Measurements from ENCODE around the gene HDHD5. TPM values are rescaled to one million over a fixed set of nuclear protein-coding genes. Genes with fewer than 3 reads are reported as not detected.

The HDHD5 gene
- total RNA-seq, 1 donor from 2014 or later = 37.6 TPM

DNA sequence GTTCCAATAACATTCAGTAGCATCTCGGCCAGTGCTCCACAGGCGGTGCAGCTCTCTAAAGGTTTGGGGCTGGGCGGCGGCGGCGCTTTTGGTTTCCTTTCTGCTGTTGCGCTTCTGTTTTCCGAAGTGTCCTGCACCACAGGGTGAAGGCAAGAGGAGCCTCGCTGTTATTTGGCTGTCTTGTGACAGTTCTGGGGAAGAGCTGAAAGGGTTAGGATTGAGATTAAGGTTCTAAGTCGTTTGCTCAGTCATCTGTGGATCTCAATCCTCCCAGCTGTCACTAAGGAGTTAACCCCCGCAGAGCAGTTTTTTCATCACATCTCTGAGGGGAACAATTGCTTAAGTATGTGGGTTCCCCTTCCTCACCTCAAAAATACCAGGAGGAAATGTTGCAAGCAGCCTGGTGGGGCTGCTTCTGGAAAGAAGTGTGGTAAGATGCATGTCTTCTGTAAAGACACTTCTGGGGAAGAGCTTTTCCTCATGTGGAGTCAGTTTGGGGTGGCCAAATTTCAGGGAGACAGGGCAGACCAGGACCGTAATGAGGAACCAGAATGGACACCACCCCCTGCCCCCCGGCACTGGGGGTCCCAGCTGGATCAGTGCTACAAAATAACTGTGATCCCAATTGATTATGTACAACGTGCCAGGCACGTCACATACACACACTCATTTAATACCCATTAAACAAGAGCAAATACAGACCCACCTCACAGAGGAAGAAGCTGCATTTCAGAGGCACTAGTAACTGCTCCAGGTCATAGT lies 52.1 kb downstream of the HDHD5 start:
- intact Hi-C loops (cut with micrococcal nuclease) = loop anchor here (2.0 kb wide), 1 partner anchor 20 kb away; no protein-coding TSS in a partner anchor

DNA sequence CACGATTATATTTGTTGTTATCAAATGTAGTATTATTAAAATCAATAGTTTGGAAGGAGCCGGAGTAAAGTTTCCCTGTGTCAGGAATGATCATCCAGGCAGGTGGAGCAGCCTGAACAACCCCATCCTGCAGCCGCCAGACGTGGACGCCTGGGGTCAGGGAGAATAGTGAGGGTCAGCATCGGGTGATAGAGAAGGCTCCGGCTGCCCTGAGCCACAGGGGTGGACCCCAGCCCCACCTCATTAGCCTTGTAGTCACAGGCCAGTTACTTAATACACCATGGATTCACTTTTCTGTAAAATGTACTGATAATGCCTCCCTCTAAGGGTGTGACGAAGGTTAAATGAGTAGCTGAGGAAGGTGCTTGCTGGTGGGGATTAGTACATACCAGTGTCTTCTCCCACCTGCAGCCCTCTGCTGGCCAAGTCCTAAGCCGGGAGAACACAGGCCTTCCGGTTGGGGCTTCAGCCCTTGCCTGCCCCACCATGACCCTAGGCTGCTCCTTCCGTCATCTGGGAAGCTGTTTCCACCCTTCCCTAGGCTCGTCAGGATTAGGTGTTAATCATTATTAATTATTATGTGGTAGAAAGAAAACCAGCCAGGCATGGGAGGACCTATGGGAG lies 52.8 kb downstream of the HDHD5 start:
- intact Hi-C loops (cut with micrococcal nuclease) = loop anchor here (2.0 kb wide), 1 partner anchor 19 kb away; no protein-coding TSS in a partner anchor

DNA sequence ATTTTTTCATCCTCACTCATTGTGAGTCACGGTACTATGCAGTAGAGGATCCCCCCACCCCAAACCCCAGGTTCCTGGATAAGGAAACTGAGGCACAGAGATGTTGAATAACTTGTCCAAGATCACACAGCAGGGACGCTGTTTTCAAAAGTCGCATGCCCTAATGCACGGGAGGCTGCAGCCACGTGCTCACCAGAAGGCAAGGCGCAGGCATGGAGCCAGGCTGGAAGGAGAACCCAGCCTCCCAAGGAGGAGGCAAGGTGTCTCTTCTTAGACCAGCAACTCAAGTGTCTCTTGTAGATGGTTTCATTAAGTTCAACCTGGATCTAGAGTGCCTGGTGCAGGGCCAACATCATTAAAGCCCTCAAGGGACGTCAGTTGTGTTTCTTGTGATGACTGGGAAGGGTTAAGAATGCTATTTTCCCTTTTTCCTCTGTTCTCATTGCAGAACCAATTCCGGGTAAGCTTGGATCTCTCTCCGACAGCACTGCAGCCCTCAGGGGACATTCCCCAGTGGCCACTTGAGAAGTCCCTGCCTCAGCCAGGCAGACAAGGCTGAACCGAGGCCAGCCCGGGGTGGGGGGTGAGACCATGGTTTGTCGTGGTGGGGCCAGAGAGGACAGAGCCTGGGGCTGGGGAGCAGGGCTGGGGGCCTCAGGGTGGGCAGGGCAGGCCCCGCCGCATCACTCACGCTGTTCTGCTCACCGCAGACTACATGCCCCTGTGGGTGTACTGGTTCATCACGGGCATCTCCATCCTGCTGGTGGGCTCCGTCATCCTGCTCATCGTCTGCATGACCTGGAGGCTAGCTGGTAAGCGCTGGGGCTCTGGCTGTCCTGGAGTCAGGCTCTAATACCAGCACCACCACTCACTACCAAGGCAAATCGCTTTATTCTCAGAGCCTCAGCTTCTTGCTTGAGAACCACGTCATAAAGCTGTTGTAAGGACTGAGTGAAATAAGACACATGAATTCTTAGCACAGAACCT lies 53.6 kb downstream of the HDHD5 start:
- intact Hi-C loops (cut with micrococcal nuclease) = loop anchor here (2.0 kb wide), 1 partner anchor 19 kb away; no protein-coding TSS in a partner anchor

DNA sequence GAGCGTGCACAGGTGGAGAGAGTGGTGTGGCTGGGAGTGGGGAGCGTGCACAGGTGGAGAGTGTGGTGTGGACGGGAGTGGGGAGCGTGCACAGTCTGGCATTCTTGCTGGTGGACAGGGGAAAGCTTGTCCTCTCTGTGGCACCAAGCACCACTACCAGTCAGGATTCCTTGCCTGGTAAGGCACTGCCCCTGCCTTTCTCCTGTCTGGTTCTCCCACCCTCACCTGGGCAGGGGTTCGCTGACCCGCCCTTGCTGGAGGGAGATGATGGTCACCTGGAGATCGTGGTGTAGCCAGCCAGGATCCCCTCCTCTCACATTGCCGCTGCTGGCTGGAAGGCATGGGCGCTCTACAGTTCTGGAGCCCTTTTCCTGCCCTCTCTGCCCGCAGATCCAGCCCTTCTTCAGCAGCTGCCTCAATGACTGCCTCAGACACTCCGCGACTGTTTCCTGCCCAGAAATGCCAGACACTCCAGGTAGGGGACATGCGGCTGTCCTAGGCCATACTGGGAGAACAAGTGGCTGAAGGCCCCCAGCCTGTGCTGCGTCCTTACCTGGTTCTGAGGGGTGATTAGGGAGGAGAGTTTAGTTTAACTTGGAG lies 54.6 kb downstream of the HDHD5 start:
- intact Hi-C loops (cut with micrococcal nuclease) = no loop called here

DNA sequence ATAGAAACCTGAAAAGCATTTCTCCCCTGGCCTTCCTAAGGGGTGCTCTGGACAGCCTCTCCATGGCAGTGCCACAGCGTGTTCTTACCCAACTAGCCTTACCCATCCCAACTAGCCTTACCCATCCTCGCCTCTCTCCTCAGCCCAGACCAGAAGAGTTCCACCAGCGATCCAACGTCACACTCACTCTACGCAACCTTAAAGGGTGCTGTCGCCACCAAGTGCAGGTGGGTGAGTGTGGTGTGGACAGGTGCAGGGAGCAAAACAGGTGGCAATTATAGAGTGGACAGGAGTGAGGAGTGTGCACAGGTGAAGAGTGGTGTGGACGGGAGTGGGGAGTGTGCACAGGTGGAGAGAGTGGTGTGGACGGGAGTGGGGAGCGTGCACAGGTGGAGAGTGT lies 55.7 kb downstream of the HDHD5 start:
- intact Hi-C loops (cut with micrococcal nuclease) = no loop called here

DNA sequence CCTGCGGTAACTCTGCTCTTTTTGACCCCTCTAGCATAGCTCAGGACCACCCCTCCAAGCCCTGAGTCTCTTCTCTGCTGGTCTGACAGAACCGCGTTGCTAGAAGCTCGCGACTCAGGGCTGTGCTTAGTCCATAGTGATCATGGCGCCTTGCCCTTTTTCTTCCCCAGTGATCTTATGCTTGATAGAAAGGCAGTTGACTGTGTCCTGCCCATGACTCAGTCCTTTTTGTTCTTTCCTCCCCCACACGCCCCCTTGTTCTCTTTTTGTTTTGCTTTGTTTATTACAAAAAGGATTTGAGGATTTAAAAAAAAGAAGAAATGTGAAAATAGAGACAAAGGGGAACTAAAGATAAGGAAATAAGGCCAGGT lies 56.8 kb downstream of the HDHD5 start:
- intact Hi-C loops (cut with micrococcal nuclease) = no loop called here

DNA sequence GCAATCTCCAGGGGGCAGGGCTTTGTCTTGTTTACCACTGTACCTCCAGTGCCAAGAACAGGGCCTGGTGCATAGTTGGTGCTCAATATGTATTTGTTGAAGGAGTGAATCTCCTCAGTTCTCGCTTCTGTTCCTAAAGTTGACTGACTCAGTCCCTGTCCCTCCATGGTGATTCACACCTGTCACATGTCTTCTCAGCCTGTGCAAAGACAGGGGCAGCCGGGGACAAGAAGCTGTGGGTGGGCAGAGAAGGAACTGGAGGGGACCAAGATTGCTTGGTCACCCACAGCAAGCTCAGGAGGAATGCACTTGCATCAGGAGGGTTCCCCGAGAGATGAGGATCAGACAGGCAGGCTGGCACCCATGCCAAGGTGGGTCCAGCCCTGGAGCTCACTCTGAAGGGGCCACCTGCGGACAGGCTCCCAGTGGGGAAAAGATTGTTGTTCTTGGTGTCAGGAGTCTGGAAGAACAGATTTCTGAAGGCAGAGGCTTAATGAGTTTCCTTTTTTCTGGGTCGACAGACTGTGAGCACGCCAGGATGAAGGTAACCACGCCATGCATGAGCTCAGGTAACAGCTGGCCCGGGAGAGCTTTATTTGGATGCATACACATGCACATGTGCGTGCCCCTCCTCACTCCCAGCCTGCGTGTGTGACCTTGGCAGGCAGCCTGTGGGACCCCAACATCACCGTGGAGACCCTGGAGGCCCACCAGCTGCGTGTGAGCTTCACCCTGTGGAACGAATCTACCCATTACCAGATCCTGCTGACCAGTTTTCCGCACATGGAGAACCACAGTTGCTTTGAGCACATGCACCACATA lies 57.4 kb downstream of the HDHD5 start:
- intact Hi-C loops (cut with micrococcal nuclease) = no loop called here

DNA sequence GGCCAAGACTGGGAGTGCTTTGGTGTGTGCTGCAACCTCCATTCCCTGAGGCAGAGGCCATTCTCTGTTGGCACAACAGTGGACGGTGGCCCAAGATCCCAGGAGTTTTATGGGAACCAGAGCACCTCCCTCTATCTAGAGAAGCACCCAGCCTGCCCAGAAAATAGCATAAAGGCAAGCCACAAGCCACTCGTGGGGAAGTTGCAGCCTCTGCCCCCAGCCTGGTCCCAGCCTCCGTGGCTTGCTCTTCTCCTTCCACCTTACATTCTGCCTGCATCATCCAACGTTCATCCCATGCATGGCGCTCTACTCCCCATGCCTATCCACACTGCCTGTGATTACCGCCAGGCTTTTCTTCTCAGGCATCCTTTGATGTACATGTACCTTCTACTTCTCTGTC lies 58.5 kb downstream of the HDHD5 start:
- intact Hi-C loops (cut with micrococcal nuclease) = no loop called here

DNA sequence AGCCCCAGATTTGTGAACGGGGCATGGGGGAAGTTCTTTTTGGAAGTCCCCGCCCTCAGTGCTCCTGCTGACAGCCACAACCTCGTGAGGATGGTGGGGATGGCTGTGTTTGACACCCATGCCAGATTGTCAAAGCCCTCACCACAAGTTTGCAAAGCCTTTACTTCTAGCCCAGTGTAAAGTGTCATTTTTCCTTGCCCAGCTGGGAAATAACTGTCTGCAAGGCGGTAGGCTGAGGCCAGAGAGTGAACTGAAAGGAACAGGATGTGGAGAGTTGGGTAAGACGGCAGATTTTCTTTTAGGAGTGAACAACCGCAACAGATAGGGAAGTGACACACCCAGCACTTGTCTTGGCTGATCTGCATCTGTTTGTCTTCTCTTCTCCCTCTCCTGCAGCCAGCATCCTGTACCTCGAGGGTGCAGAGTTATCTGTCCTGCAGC lies 60.7 kb downstream of the HDHD5 start:
- intact Hi-C loops (cut with micrococcal nuclease) = loop anchor here (1.0 kb wide), 1 partner anchor 11 kb away; no protein-coding TSS in a partner anchor

DNA sequence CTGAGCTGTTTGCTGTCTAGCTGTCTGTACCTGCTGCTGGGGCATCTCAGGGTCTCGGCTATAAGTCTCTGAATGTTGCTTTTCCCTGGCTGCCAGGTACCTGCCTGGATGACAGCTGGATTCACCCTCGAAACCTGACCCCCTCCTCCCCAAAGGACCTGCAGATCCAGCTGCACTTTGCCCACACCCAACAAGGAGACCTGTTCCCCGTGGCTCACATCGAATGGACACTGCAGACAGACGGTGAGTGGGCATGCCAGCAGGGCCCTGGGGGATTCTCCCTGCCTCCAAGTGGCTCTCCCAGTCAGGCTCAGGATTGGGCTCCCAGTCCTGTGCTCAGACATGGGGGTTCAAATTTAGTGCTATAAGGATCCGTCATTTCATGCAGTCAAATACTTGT lies 61.4 kb downstream of the HDHD5 start:
- intact Hi-C loops (cut with micrococcal nuclease) = loop anchor here (1.0 kb wide), 1 partner anchor 10 kb away; no protein-coding TSS in a partner anchor

DNA sequence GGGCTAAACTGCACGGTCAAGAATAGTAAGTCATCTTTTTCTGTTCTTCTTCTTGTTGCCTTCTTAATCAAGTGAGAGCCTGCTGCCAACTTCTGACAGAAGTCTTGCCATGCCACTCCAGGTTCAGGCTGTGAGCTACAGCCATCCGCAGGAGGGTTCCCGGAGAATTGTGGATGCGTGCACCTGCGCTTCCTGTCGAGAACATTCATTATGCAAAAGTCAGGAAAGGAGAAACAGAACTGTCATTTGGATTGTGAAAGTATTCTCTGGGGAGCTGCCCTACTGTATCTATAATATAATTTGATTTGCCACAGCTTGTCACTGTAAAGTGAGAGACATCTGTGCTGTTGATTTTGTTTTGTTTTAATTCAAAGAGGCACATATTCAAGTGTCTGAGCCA lies 62.0 kb downstream of the HDHD5 start:
- intact Hi-C loops (cut with micrococcal nuclease) = no loop called here

DNA sequence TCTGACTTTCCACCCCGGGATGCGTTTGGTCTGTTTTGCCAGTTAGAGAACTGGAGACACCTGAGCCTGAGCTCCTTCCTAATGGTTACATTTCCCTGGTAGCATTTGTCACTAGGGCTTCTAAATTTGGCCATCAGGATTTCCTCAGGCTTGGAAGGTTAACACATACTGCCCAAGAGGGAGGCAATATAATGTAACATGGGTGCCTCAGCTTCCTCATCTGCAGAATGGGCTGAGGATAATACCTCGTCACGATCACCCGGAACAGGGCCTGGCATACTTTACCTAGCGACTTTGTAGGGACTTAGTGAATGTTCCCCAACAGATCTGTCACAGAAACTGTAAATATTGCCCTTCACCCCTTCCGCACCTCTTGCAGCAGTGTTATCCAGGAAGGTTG lies 63.0 kb downstream of the HDHD5 start:
- intact Hi-C loops (cut with micrococcal nuclease) = no loop called here

DNA sequence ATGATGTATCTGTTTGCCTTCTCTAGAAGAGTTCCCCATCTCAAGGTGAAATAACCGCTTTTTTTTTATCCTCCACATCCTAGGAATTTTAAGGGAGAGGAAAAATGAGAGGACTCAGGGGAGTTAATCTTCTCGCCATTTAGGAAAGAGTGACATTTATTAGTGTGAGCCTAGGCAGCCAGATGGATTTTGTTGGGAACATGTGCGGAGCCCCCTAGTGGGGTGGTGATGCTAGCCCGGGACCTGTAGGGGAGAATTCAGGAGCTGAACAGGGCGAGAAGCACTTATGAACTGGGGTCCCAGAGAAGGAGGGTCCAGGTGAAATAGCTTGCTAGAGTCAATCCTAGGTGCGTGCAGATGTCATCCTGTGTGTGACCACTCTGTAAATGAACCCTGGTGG lies 63.5 kb downstream of the HDHD5 start:
- intact Hi-C loops (cut with micrococcal nuclease) = no loop called here

DNA sequence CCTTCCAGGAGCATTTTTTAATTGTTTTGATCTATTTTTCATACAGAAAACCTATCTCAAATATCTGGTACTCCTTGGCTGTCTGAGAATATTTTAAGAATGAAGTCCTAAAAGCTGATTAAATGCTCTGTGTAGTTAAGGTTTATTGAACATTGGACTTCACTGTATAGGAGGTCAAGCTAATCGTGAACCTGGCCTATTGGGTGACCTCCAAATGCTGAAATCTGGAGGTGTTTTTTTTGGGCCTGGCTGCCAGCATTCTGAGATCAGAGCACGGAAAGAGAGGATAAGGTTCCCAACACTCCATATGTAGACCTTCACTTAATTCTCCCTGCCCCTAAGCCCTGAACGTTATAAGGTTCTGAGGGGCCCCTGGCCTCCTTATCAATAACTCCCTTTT lies 66.0 kb downstream of the HDHD5 start:
- intact Hi-C loops (cut with micrococcal nuclease) = no loop called here

DNA sequence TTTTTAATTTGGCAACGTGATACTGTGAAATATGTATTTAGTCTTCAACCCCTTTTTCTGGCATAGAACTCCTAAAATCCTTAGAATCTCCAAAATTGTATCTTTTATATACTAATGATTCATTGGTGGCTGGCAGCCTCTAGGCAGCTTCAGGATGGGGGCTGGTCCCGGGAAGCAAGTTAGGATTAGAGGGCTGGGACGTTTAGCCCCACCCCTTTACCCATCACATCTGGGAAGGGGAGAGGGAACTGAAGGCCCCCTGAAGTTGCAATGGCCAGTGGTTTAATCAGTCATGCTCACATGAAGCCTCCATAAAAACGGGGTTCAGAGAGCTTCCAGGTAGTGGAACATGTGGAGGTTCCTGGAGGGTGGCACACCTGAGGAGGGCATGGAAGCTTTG lies 67.2 kb downstream of the HDHD5 start:
- intact Hi-C loops (cut with micrococcal nuclease) = no loop called here

DNA sequence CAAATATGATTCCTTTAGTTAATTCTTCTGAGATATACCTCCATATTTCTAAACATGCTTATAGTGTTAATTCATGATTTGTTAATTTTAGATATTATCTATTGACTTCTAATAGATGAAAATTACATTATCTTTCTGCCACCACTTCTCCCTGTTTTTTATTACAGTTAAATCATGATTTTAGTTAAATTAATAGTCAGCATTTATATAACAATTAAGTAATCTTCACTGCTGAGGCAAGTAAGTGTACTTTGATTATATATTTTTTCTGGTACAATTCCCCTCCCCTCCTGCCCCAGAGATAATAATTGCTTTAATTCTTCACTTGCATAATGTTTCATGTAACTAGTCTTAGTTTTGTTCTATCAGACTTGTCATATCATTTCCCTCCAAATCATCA lies 68.5 kb downstream of the HDHD5 start:
- intact Hi-C loops (cut with micrococcal nuclease) = no loop called here

Data from T-helper 2 cell treated with Interferon-gamma antibody and Interleukin-4, amounts not matched to agents 100 ng/mL and 5 ng/mL, for 36 hours (primary cell).